Pancreas (tissue), 10 donors: ENCODE results near the gene CEP85L. TPM values are rescaled to one million over a fixed set of nuclear protein-coding genes. Genes with fewer than 3 reads are reported as not detected.

ENCODE experiments used
- ATAC-seq, 4 donors: fragments of 200-7000 bp; cut with Tn5 transposase; one replicate each; pipeline versions ENCODE4 v1.8.0 to v1.9.1; 2020; ENCODE audit warnings: mild to moderate bottlenecking in 4 of 4, moderate library complexity in 4 of 4
- DNase-seq, 6 donors: peaks; one replicate each; pipeline ENCODE4 v3.0.0-alpha.2; 2020
- FAIRE-seq: peaks from 2 replicates; lab custom pipeline; 2012; peaks lifted over from hg19 to GRCh38; lab: Jason Lieb, UNC
- H3K27ac ChIP-seq, 4 donors: fragments of 200-600 bp; sonication (generic); 1 replicate in 3 of 4; 2 replicates in 1 of 4; pipeline versions ENCODE4 v1.5.0 to v1.8.0; 2020
- H3K27me3 ChIP-seq, 4 donors: fragments of 200-600 bp; one replicate each; pipeline ENCODE4 v1.8.0; 2021
- H3K36me3 ChIP-seq, 3 donors: fragments of 200-600 bp; sonication (generic) in 1 of 3; one replicate each; pipeline versions ENCODE4 v1.5.0 to v1.8.0; 2020 to 2021
- H3K4me1 ChIP-seq, 3 donors: fragments of 200-600 bp; one replicate each; pipeline ENCODE4 v1.8.0; 2021
- H3K4me3 ChIP-seq, 4 donors: fragments of 200-600 bp; sonication (generic) in 2 of 4; one replicate each; pipeline versions ENCODE4 v1.5.0 to v1.8.0; 2020 to 2021
- H3K9me3 ChIP-seq, 4 donors: fragments of 200-600 bp; one replicate each; pipeline ENCODE4 v1.8.0; 2021
- WGBS, 2 donors: extraction: QIAGEN DNeasy Blood & Tissue Kit; methylation state at CpG; one replicate each; pipeline ENCODE4 v1.1.7; 2013; 5-methylcytosine and 5-hydroxymethylcytosine counted together
- intact Hi-C, 3 donors: fragments of 100-400 bp; cut with DNase I; formaldehyde crosslinking; loops; one replicate each; pipeline versions ENCODE4 v1.11.1 to v1.14.2; 2022
- polyA plus RNA-seq, 2 donors: library from polyadenylated mRNA; stranded (reverse); fragments of 200-250 nt; gene quantifications; one replicate each; pipeline ENCODE4 v1.2.3, GENCODE V29; 2013
- total RNA-seq, 6 donors: library from RNA; stranded (reverse); fragmentation: NEBNext Ultra II Directional in 4 of 6; extraction: Animal tissue kit (Norgen Biotek cat#: 25700) in 4 of 6; gene quantifications; one replicate each; pipeline versions ENCODE4 v1.2.1 to v1.2.4, GENCODE V29; 2021 to 2023
- TF ChIP-seq, protein P1 (sequence below), 4 donors: fragments of 200-600 bp; sonication (generic) in 3 of 4; IDR thresholded peaks; one replicate each; pipeline versions ENCODE4 v1.5.0 to v1.8.0; 2021; ENCODE audit warnings: antibody characterized with exemption in 4 of 4
- donor health status: healthy with polysubstance abuse.
- donor health status: DM: no; HTN: no; CAD: no; lungs with moderate emphysema.
- donor health status: DM: no; HTN: no; CAD: no.
- donor health status: control.
- donor health status: control.
- donor health status: Bipolar disorder and iron deficiency.
- donor health status: DM: yes; HTN: yes; CAD: no.
- donor health status: DM: no; HTN: no; CAD: no.
- donor health status: DM: no; HTN: no; CAD: no.
- donor health status: DM: yes; HTN: yes; CAD: no.

The CEP85L gene
- total and polyA plus RNA-seq, 8 donors, result 1.1 to 8.1 (median 6.1) TPM

DNA sequence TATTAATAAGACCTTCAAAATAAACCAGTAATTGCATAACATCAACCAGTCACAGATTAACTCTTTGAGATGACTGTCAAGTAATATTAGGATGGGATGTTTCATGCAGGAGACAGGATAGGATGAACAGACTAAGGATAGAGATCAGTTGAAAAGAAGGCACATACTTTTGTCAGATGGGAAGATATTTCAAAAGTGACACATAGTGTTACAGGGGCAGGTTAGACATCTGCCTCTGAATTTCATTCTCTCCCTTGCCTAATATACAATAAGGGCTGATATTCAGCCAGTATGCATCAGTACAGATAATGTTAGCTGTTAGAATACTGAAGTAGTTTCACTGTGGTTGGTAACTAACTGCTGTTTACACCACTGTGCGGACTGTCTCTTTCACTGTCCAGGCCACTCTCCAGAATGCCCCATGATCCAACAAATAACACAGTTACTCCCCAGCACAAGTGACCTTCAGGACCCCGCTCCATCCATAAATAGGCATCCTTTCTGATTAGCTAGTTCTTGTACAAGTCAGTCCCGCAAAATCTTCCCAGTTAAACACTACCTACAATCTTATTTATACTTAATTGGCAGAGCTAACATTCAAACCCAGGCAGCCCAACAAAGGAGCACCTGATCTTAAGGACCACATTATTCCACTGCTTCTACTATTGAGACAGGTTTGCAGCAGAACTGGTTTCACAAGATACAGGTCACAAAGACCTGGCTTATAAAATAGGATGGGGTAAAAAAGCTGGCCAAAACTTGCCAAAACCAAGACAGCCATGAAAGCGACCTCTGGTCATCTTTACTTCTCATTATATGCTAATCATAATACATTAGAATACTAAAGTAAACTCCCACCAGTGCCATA lies 125.2 kb downstream of the CEP85L start:
- H3K4me3 ChIP-seq, result no peak overlapping the region
- H3K4me1 ChIP-seq, result peaks cover 4 to 9% (median 9%) of the 10 kb centered on the region in 3 donors
- TF ChIP-seq, protein P1, sequence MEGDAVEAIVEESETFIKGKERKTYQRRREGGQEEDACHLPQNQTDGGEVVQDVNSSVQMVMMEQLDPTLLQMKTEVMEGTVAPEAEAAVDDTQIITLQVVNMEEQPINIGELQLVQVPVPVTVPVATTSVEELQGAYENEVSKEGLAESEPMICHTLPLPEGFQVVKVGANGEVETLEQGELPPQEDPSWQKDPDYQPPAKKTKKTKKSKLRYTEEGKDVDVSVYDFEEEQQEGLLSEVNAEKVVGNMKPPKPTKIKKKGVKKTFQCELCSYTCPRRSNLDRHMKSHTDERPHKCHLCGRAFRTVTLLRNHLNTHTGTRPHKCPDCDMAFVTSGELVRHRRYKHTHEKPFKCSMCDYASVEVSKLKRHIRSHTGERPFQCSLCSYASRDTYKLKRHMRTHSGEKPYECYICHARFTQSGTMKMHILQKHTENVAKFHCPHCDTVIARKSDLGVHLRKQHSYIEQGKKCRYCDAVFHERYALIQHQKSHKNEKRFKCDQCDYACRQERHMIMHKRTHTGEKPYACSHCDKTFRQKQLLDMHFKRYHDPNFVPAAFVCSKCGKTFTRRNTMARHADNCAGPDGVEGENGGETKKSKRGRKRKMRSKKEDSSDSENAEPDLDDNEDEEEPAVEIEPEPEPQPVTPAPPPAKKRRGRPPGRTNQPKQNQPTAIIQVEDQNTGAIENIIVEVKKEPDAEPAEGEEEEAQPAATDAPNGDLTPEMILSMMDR (IDR thresholded peaks at IDR 0.05), result no peak
- no peaks in the 10 kb centered on the region for H3K27me3 ChIP-seq
- intact Hi-C loops, result no loop called here
- no peaks in the 10 kb centered on the region for H3K36me3 ChIP-seq
- no peaks in the 10 kb centered on the region for H3K9me3 ChIP-seq
- 91 to 92% methylated on average over 4 of the region's 4 CpGs for WGBS, 2 donors
- no peak for ATAC-seq
- no peak overlapping the region for H3K27ac ChIP-seq
- no peak for FAIRE-seq
- DNase-seq, result no peak

DNA sequence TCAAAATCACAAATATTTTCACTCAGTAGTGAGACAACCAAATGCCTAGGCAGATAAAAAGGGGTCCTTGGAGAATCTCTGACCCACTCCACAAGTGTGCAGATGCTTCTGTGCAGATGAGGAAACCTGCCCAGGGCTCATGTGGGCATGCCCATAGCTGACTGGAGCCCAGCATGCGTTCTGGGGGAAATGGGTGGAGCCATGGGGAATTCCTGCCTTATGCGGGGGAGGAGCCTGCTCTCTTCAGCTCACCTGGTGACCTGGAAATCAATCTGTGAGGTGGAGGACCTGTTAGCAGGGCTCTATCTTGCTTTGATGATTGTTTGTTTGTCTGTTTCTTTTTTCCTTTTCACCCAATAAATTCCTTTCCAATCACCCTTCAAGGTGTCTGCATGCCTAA lies 126.7 kb downstream of the CEP85L start:
- ATAC-seq (no peak), DNase-seq (no peak), FAIRE-seq (no peak)
- 73 to 75% methylated on average over 2 of the region's 2 CpGs for WGBS, 2 donors
- intact Hi-C loops, result no loop called here
- no peaks in the 10 kb centered on the region for H3K9me3 ChIP-seq
- TF ChIP-seq, protein P1 (IDR thresholded peaks at IDR 0.05), result no peak
- H3K4me1 ChIP-seq, result peaks cover 4 to 9% (median 9%) of the 10 kb centered on the region in 3 donors
- H3K4me3 ChIP-seq, result no peak overlapping the region
- no peaks in the 10 kb centered on the region for H3K27me3 ChIP-seq
- no peak overlapping the region for H3K27ac ChIP-seq
- H3K36me3 ChIP-seq, result no peaks in the 10 kb centered on the region

DNA sequence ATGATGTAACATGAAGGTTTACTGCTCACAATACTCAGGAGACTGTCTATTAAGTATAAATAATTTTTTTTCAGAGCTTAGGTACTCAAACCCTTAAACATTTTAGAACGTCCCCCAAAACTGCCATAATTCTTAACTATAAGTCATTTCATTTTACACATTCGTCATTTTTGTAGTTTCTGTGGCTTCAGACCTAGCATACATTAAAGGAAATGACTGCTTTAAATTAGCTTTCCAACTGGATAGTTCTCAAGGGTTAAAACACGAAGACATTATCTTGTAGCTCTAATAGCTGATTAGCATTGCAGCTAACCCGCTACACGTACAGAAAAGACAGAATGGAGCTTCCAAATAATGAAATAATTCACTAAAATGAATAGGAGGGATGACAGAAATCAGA lies 128.2 kb downstream of the CEP85L start:
- Histone ChIP-seq H3K4me3 (no peak overlapping the region), H3K4me1 (peaks cover 2 to 9% (median 3%) of the 10 kb centered on the region in 3 donors), H3K27me3 (no peaks in the 10 kb centered on the region), H3K36me3 (no peaks in the 10 kb centered on the region), H3K27ac (no peak overlapping the region), H3K9me3 (no peaks in the 10 kb centered on the region)
- TF ChIP-seq, protein P1 (IDR thresholded peaks at IDR 0.05), result no peak
- DNase-seq (no peak), ATAC-seq (no peak), FAIRE-seq (no peak)
- intact Hi-C loops, result no loop called here
- WGBS, 2 donors, result 85 to 88% methylated on average over 5 of the region's 5 CpGs

DNA sequence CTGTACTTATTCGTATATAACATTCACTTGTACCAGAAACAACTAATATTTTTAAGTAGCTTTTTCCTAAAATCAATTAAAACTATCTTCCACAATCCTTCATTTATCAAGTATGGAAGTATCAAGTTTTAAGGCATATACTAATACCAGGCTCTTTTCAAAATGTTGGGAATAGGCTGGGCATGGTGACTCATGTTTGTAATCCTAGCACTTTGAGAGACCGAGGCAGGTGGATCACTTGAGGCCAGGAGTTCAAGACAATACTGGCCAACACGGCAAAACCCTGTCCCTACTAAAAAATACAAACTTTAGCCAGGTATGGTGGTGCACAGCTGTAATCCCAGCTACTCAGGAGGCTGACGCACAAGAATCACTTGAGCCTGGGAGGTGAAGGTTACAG lies 129.0 kb downstream of the CEP85L start:
- DNase-seq (no peak), FAIRE-seq (no peak), ATAC-seq (no peak)
- intact Hi-C loops, result no loop called here
- Histone ChIP-seq H3K27me3 (no peaks in the 10 kb centered on the region), H3K36me3 (no peaks in the 10 kb centered on the region), H3K4me1 (peaks cover 0 to under 1% (median 0%) of the 10 kb centered on the region in 3 donors), H3K27ac (no peak overlapping the region), H3K4me3 (no peak overlapping the region), H3K9me3 (no peaks in the 10 kb centered on the region)
- TF ChIP-seq, protein P1 (IDR thresholded peaks at IDR 0.05), result no peak
- 95 to 96% methylated on average over 4 of the region's 4 CpGs for WGBS, 2 donors

- intact Hi-C loops, result no loop called here
- H3K27ac ChIP-seq, result no peak overlapping the region
- 48 to 52% methylated on average over 3 of the region's 3 CpGs for WGBS, 2 donors
- no peak overlapping the region for H3K4me3 ChIP-seq
- no peaks in the 10 kb centered on the region for H3K36me3 ChIP-seq
- TF ChIP-seq, protein P1 (IDR thresholded peaks at IDR 0.05), result no peak
- DNase-seq (peak in 3 of 6 donors; percentile 14 to 24 (median 20)), FAIRE-seq (no peak), ATAC-seq (peak; percentile 67 to 91 (median 76))
- H3K9me3 ChIP-seq, result no peaks in the 10 kb centered on the region
- H3K27me3 ChIP-seq, result no peaks in the 10 kb centered on the region
- peaks cover 0 to 3% (median 0%) of the 10 kb centered on the region in 3 donors for H3K4me1 ChIP-seq
Observed at GRCh38 chr6:118514689-118515088, 136.7 kb downstream of the CEP85L start.
